Right lobe of liver (tissue), 4 donors: Measurements from ENCODE around the gene EPS8.

Source experiments
- CTCF ChIP-seq, 4 donors: fragments of 200-600 bp in 3 of 4; fragments of 450-650 bp in 1 of 4; IDR thresholded peaks; one replicate each; pipeline versions ENCODE4 v1.5.1 to v1.8.0; 2016 to 2022; ENCODE audit warnings: antibody characterized with exemption in 4 of 4, mild to moderate bottlenecking in 2 of 4
- POLR2A ChIP-seq: fragments of 450-650 bp; IDR thresholded peaks from one replicate; pipeline ENCODE4 v1.6.1; 2017; ENCODE audit warnings: antibody characterized with exemption, mild to moderate bottlenecking
- donor health status: DM: no; HTN: no; CAD: no.
- donor health status: DM: no; HTN: no; CAD: no.
- donor health status: DM: no; HTN: yes; CAD: no.

GRCh38 chr12:15677228-15677627 is 112.0 kb downstream of the EPS8 start:
- TF ChIP-seq CTCF (IDR thresholded peaks at IDR 0.05) (no peak), POLR2A (no peak)
